Right lobe of liver (tissue), 4 donors: Measurements from ENCODE around the gene UQCRQ.

Experiments
- CTCF ChIP-seq, 4 donors: fragments of 200-600 bp in 3 of 4; fragments of 450-650 bp in 1 of 4; IDR thresholded peaks; one replicate each; pipeline versions ENCODE4 v1.5.1 to v1.8.0; 2016 to 2022; ENCODE audit warnings: antibody characterized with exemption in 4 of 4, mild to moderate bottlenecking in 2 of 4
- POLR2A ChIP-seq: fragments of 450-650 bp; IDR thresholded peaks from one replicate; pipeline ENCODE4 v1.6.1; 2017; ENCODE audit warnings: antibody characterized with exemption, mild to moderate bottlenecking
- donor health status: DM: no; HTN: no; CAD: no.
- donor health status: DM: no; HTN: no; CAD: no.
- donor health status: DM: no; HTN: yes; CAD: no.

GRCh38 chr5:132877466-132877865 lies 11.0 kb downstream of the UQCRQ start:
- no peak for TF ChIP-seq CTCF (IDR thresholded peaks at IDR 0.05)
- no peak for TF ChIP-seq POLR2A
